Measurements from ENCODE around the gene PAPPA2.

DNA sequence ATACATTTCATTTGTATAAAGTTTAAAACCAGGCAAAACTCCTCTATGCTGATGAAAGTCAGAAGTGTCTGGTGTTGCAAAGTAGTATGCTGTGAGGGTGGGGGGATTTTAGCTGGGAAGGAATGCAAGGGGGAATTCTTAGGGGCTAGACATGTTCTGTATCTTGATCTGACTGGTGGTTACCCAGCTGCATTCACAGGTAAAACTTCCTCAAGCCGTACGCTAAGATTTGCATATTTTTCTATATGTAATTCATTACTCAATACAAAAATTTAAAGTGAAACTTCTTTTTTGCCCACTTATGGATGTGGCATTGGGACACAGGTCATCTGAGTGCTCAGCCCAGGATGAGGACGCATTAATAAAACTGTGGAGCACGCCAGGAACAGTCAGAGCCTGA lies 323.3 kb downstream of the PAPPA2 start:
- TF ChIP-seq CTCF (IDR thresholded peaks at IDR 0.05) = no peak
- TF ChIP-seq POLR2A (IDR thresholded peaks at IDR 0.05) = no peak
- no peak for TF ChIP-seq EP300 (IDR thresholded peaks at IDR 0.05)
